Smooth muscle cell (in vitro differentiated cells): ENCODE measurements around the gene TIE1. TPM values are rescaled to one million over a fixed set of nuclear protein-coding genes. Genes with fewer than 3 reads are reported as not detected.

Experiments
- DNase-seq: peaks from one replicate; lab custom pipeline; 2025; ENCODE audit not compliant: unreplicated experiment; lab: John Stamatoyannopoulos, UW
- H2AFZ ChIP-seq: fragments of 200-600 bp; sonication (generic); 2 replicates; pipeline ENCODE4 v1.6.0; 2016; ENCODE audit warnings: antibody characterized with exemption, low read depth, mild to moderate bottlenecking
- H3F3A ChIP-seq: fragments of 200-600 bp; sonication (generic); 2 replicates; pipeline ENCODE4 v1.6.0; 2017; ENCODE audit warnings: antibody characterized with exemption, low read depth
- H3K27ac ChIP-seq: fragments of 200-600 bp; sonication (generic); 2 replicates; pipeline ENCODE4 v1.5.1; 2016; ENCODE audit warnings: low read depth, mild to moderate bottlenecking
- H3K27me3 ChIP-seq: fragments of 200-600 bp; sonication (generic); 2 replicates; pipeline ENCODE4 v1.6.1; 2016; ENCODE audit warnings: low read depth, mild to moderate bottlenecking
- H3K36me3 ChIP-seq: fragments of 200-600 bp; sonication (generic); 2 replicates; pipeline ENCODE4 v1.5.1; 2016; ENCODE audit warnings: low read depth
- H3K4me1 ChIP-seq: fragments of 200-600 bp; sonication (generic); 2 replicates; pipeline ENCODE4 v1.5.1; 2016; ENCODE audit warnings: low read depth
- H3K4me2 ChIP-seq: fragments of 200-600 bp; sonication (generic); 2 replicates; pipeline ENCODE4 v1.6.0; 2016; ENCODE audit warnings: mild to moderate bottlenecking
- H3K4me3 ChIP-seq: fragments of 200-600 bp; sonication (generic); 2 replicates; pipeline ENCODE4 v1.5.1; 2016; ENCODE audit warnings: mild to moderate bottlenecking
- H3K79me2 ChIP-seq: fragments of 200-600 bp; sonication (generic); 2 replicates; pipeline ENCODE4 v1.6.0; 2016; ENCODE audit warnings: low read depth, mild to moderate bottlenecking
- H3K9ac ChIP-seq: fragments of 200-600 bp; sonication (generic); 2 replicates; pipeline ENCODE4 v1.6.0; 2016; ENCODE audit warnings: low read depth
- H3K9me3 ChIP-seq: fragments of 200-600 bp; sonication (generic); replicated peaks from 2 replicates; pipeline ENCODE4 v1.5.1; 2016; ENCODE audit warnings: low read depth
- H4K20me1 ChIP-seq: fragments of 200-600 bp; sonication (generic); 2 replicates; pipeline ENCODE4 v1.6.0; 2016; ENCODE audit warnings: low read depth
- CTCF ChIP-seq: fragments of 200-600 bp; sonication (generic); IDR thresholded peaks from 2 replicates; pipeline ENCODE4 v1.5.1; 2017; ENCODE audit warnings: borderline replicate concordance, mild to moderate bottlenecking, antibody characterized with exemption; ENCODE audit not compliant: insufficient read depth, poor library complexity, severe bottlenecking
- WGBS: methylation state at CpG from one replicate; pipeline ENCODE4 v1.1.7; 2016; ENCODE audit warnings: low lambda C conversion rate; 5-methylcytosine and 5-hydroxymethylcytosine counted together
- polyA plus RNA-seq: library from polyadenylated mRNA; unstranded; fragments of >200 nt; fragmentation: Nextera tagmentation; extraction: Ambion mirVana; gene quantifications from 2 replicates; pipeline ENCODE4 v1.2.1, GENCODE V29; 2016
- total RNA-seq: library from RNA; depleted of rRNA; stranded (reverse); fragments of >200 nt; gene quantifications from 2 replicates; pipeline ENCODE4 v1.2.3, GENCODE V29; 2014

Gene TIE1
- total RNA-seq = 0.18 and 1.1 TPM in 2 replicates
- 0.73 and 0.91 TPM in 2 replicates for polyA plus RNA-seq

GRCh38 chr1:43300378-43301094 is at the start of gene TIE1:
Gene TIE1, plus strand, starts transcription at chr1:43300982. Its CDS starts 90 bp downstream, at chr1:43301072.
- H2AFZ ChIP-seq = no peak within 1 kb of the TSS
- no peak for TF ChIP-seq CTCF
- no peak within 1 kb of the TSS for H3K4me2 ChIP-seq
- H3K9ac ChIP-seq = no peak within 1 kb of the TSS
- no peaks in the 10 kb centered on the region for H4K20me1 ChIP-seq
- no peaks in the 10 kb centered on the region for H3K27me3 ChIP-seq
- H3K4me1 ChIP-seq = peaks cover 8% of the 10 kb centered on the region
- DNase-seq = no peak
- H3F3A ChIP-seq = no peaks in the 10 kb centered on the region
- H3K36me3 ChIP-seq = no peaks in the 10 kb centered on the region
- no peak within 1 kb of the TSS for H3K4me3 ChIP-seq
- no peak within 1 kb of the TSS for H3K27ac ChIP-seq
- H3K79me2 ChIP-seq = no peaks in the 10 kb centered on the region
- H3K9me3 ChIP-seq = no peaks in the 10 kb centered on the region
- WGBS = 90% methylated on average over 10 of the region's 10 CpGs

DNA sequence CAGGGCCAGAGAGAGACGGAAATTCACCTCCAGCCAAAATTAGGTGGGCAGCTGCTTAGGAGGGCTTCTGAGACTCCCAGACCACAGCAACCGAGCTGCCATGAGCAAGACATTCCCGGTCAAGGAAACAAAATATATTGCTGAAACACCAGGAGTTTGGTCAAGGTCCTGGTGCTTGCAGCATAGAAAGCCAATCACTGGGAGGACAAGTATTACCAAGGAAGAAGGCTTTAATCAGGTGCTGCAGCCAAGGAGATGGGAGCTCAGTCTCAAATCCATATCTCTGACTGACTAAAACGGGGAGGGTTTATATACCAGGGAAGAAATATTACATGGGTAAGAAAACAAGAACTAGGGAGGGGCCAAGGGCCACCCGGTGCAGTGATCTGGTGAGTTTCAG is 49.8 kb upstream of the TIE1 start:
- WGBS = 93% methylated on average over 5 of the region's 5 CpGs
- Histone ChIP-seq H3K4me3 (no peak overlapping the region), H3K27ac (no peak overlapping the region)

GRCh38 chr1:43252225-43252624 is 48.6 kb upstream of the TIE1 start:
- H2AFZ ChIP-seq = no peak overlapping the region
- no peaks in the 10 kb centered on the region for H3F3A ChIP-seq
- no peak for TF ChIP-seq CTCF
- no peaks in the 10 kb centered on the region for H3K4me1 ChIP-seq
- WGBS = 81% methylated on average over 1 of the region's 1 CpG
- H4K20me1 ChIP-seq = no peaks in the 10 kb centered on the region
- no peaks in the 10 kb centered on the region for H3K36me3 ChIP-seq
- DNase-seq = no peak
- H3K4me2 ChIP-seq = no peak overlapping the region
- no peaks in the 10 kb centered on the region for H3K27me3 ChIP-seq
- H3K9ac ChIP-seq = no peak overlapping the region
- no peaks in the 10 kb centered on the region for H3K9me3 ChIP-seq
- no peaks in the 10 kb centered on the region for H3K79me2 ChIP-seq
- H3K27ac ChIP-seq = no peak overlapping the region
- no peak overlapping the region for H3K4me3 ChIP-seq

More for the DNA sequence above, 49.8 kb upstream of the TIE1 start:
- no peaks in the 10 kb centered on the region for H3K4me1 ChIP-seq
- no peak overlapping the region for H3K4me2 ChIP-seq
- H3K27me3 ChIP-seq = no peaks in the 10 kb centered on the region
- no peak for DNase-seq
- H3K9ac ChIP-seq = no peak overlapping the region
- TF ChIP-seq CTCF = no peak
- H2AFZ ChIP-seq = no peak overlapping the region
- H3K9me3 ChIP-seq = no peaks in the 10 kb centered on the region
- no peaks in the 10 kb centered on the region for H3K79me2 ChIP-seq
- H4K20me1 ChIP-seq = no peaks in the 10 kb centered on the region
- H3K36me3 ChIP-seq = no peaks in the 10 kb centered on the region
- no peaks in the 10 kb centered on the region for H3F3A ChIP-seq

DNA sequence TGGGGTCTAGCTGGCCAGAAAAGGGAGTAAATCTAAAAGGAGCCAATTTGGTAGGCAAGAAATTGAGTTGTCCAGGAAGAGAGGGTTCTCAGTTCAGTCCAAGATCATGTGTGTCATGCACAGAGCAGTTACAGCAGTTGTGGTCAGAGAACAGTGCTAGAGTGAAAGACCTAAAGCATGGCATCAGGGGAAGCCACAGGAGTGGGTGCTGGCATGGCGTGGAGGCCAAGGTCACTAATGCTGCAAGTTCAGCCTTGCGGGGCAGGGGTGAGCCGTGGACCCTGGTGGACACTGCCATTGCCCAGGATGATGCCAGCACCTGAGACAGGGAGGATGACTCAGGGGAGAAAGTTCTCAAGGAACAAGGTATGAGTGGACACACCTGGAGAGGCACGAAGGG is 47.6 kb upstream of the TIE1 start:
- Histone ChIP-seq H3K27me3 (no peaks in the 10 kb centered on the region), H3K4me3 (no peak overlapping the region), H3F3A (no peaks in the 10 kb centered on the region), H3K9ac (no peak overlapping the region), H3K4me2 (no peak overlapping the region), H2AFZ (no peak overlapping the region), H3K27ac (no peak overlapping the region), H3K4me1 (no peaks in the 10 kb centered on the region), H4K20me1 (no peaks in the 10 kb centered on the region), H3K36me3 (no peaks in the 10 kb centered on the region), H3K9me3 (no peaks in the 10 kb centered on the region), H3K79me2 (no peaks in the 10 kb centered on the region)
- WGBS = 89% methylated on average over 4 of the region's 4 CpGs
- DNase-seq = no peak
- TF ChIP-seq CTCF = no peak
